NT2/D1 (cell line): ENCODE results near the gene DNAI2.

ENCODE experiments used
- DNase-seq: peaks from one replicate; pipeline ENCODE4 v3.0.0-alpha.2; 2011; ENCODE audit warnings: low read depth, low spot score
- H3K27me3 ChIP-seq: 2 replicates; pipeline ENCODE4 v1.6.0; 2011; ENCODE audit warnings: mild to moderate bottlenecking; ENCODE audit not compliant: insufficient read length, insufficient read depth
- H3K36me3 ChIP-seq: 2 replicates; pipeline ENCODE4 v1.6.1; 2011; ENCODE audit warnings: mild to moderate bottlenecking, low read length, mixed read lengths; ENCODE audit not compliant: insufficient read depth, insufficient read length
- H3K4me1 ChIP-seq: 2 replicates; pipeline ENCODE4 v1.5.1; 2011; ENCODE audit not compliant: insufficient read depth, insufficient read length
- H3K4me3 ChIP-seq: 2 replicates; pipeline ENCODE4 v1.5.1; 2011; ENCODE audit warnings: low read depth; ENCODE audit not compliant: insufficient read length
- H3K9ac ChIP-seq: 2 replicates; pipeline ENCODE4 v1.6.0; 2011; ENCODE audit warnings: low read depth; ENCODE audit not compliant: insufficient read length
- H3K9me3 ChIP-seq: 2 replicates; pipeline ENCODE4 v1.5.1; 2011; ENCODE audit warnings: mild to moderate bottlenecking, low read length; ENCODE audit not compliant: insufficient read depth
- SUZ12 ChIP-seq: IDR thresholded peaks from 2 replicates; pipeline ENCODE4 v1.6.1; 2011; ENCODE audit not compliant: insufficient read length, insufficient read depth; ENCODE audit errors: extremely low read depth
- YY1 ChIP-seq: IDR thresholded peaks from 2 replicates; pipeline ENCODE4 v1.6.1; 2011; ENCODE audit not compliant: insufficient read length, insufficient read depth
- ZNF274 ChIP-seq: IDR thresholded peaks from 2 replicates; pipeline ENCODE4 v1.6.1; 2011; ENCODE audit warnings: mild to moderate bottlenecking, low read depth, low read length

The DNAI2 gene

GRCh38 chr17:74325376-74325742 lies 51.3 kb downstream of the DNAI2 start:
- Histone ChIP-seq H3K27me3 (peaks cover 61% of the 10 kb centered on the region), H3K36me3 (no peaks in the 10 kb centered on the region), H3K4me1 (peaks cover 19% of the 10 kb centered on the region), H3K9ac (peak overlapping the region; percentile 70), H3K4me3 (peak overlapping the region; percentile 36), H3K9me3 (no peaks in the 10 kb centered on the region)
- no peak for DNase-seq
- TF ChIP-seq YY1: no peak

- Histone ChIP-seq H3K27me3 (peaks cover 61% of the 10 kb centered on the region), H3K36me3 (no peaks in the 10 kb centered on the region), H3K9me3 (no peaks in the 10 kb centered on the region), H3K9ac (peak within 1 kb of the TSS; percentile 70), H3K4me3 (peak within 1 kb of the TSS; percentile 36), H3K4me1 (peaks cover 19% of the 10 kb centered on the region)
- DNase-seq: peak; percentile 16
- TF ChIP-seq SUZ12 (no peak), YY1 (no peak), ZNF274 (no peak)
Observed at GRCh38 chr17:74325743-74326379, 51.8 kb downstream of the DNAI2 start, which contains the start of gene KIF19. Gene KIF19 (plus strand): TSS chr17:74326226. CDS start chr17:74326350, 124 bp downstream.

GRCh38 chr17:74326506-74326905 lies 52.5 kb downstream of the DNAI2 start:
- H3K9ac ChIP-seq: peak overlapping the region; percentile 51
- no peaks in the 10 kb centered on the region for H3K36me3 ChIP-seq
- TF ChIP-seq YY1: no peak
- no peak for TF ChIP-seq SUZ12
- no peak for TF ChIP-seq ZNF274
- DNase-seq: no peak
- H3K4me3 ChIP-seq: peak overlapping the region; percentile 36
- H3K9me3 ChIP-seq: no peaks in the 10 kb centered on the region
- peaks cover 56% of the 10 kb centered on the region for H3K27me3 ChIP-seq
- H3K4me1 ChIP-seq: peaks cover 19% of the 10 kb centered on the region

- Histone ChIP-seq H3K27me3 (peaks cover 46% of the 10 kb centered on the region), H3K4me1 (peaks cover 26% of the 10 kb centered on the region), H3K36me3 (no peaks in the 10 kb centered on the region), H3K9ac (no peak overlapping the region), H3K9me3 (peaks cover 3% of the 10 kb centered on the region; the same call in 1 of the 2 replicates), H3K4me3 (no peak overlapping the region)
- no peak for DNase-seq
- TF ChIP-seq ZNF274 (no peak), YY1 (no peak), SUZ12 (no peak)
Observed at GRCh38 chr17:74328487-74328886, 54.5 kb downstream of the DNAI2 start.

GRCh38 chr17:74329378-74329777 lies 55.3 kb downstream of the DNAI2 start:
- Histone ChIP-seq H3K4me3 (no peak overlapping the region), H3K27me3 (peaks cover 41% of the 10 kb centered on the region), H3K9ac (no peak overlapping the region), H3K9me3 (peaks cover 12% of the 10 kb centered on the region), H3K36me3 (no peaks in the 10 kb centered on the region), H3K4me1 (peaks cover 26% of the 10 kb centered on the region)
- no peak for TF ChIP-seq ZNF274
- TF ChIP-seq SUZ12: no peak
- no peak for TF ChIP-seq YY1
- DNase-seq: no peak

DNA sequence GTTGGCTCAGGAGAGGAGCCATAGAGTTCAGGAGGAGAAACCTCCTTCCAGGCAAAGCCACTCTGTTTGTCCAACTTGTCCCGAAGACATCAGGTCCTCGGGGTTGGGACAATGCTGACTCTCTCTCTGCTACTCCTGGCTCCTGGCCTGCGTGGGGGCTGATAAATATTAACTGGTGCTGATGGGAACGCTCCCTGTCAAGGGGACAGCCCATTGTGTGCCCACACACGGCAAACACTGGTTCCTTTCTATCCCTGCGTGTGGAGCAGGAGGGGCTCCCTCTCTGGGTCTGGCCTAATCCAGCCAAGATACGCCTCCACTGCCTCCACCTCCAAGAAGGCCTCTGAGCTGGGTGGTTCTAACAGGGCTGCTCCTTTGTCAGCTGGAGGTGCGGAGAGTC lies 56.4 kb downstream of the DNAI2 start:
- Histone ChIP-seq H3K4me3 (no peak overlapping the region), H3K9ac (no peak overlapping the region), H3K9me3 (peaks cover 18% of the 10 kb centered on the region), H3K27me3 (peaks cover 30% of the 10 kb centered on the region), H3K4me1 (peaks cover 20% of the 10 kb centered on the region), H3K36me3 (no peaks in the 10 kb centered on the region)
- no peak for TF ChIP-seq YY1
- no peak for TF ChIP-seq SUZ12
- no peak for TF ChIP-seq ZNF274
- no peak for DNase-seq

DNA sequence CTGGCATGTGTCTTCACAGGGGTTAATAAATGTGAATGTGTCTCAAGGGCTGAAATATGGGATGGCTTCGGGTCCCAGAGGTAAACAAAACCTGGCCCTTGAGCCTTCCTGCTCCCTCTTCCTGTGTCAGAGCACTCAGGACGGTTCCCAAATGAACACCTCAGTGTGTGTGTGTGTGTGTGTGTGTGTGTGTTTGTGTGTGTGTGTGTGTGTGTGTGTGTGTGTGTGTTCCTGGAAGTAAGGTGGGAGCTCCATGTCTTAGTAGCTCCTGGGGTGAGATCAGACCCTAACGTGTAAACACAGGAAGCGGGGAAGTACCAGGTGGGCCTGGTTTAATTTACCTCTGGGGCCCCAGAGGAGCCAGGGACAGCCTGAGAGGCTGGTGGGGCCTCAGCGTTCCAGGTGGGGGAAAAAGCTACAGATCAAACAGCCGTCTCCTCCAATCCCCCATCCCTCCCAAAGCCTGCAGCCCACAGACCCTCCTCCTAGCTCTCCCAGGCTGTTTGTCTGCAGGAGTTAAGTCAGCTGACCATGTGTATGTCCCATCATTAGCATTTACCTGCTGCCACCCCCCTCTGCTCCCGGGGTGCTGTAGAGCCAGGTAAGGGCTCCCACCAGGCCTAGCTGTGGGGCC lies 58.1 kb downstream of the DNAI2 start:
- peaks cover 10% of the 10 kb centered on the region for H3K4me1 ChIP-seq

More for the DNA sequence above, 58.1 kb downstream of the DNAI2 start:
- Histone ChIP-seq H3K4me3 (no peak overlapping the region), H3K9me3 (peaks cover 18% of the 10 kb centered on the region), H3K36me3 (no peaks in the 10 kb centered on the region), H3K27me3 (peaks cover 14% of the 10 kb centered on the region), H3K9ac (no peak overlapping the region)
- TF ChIP-seq YY1 (no peak), SUZ12 (no peak), ZNF274 (no peak)
- no peak for DNase-seq
